Measurements from ENCODE around the gene CBX6. TPM values are rescaled to one million over a fixed set of nuclear protein-coding genes. Genes with fewer than 3 reads are reported as not detected.

Gene CBX6
- total RNA-seq, 4 donors from 2014 or later: 47.2 to 118 (median 85.0) TPM

- H3K4me3 ChIP-seq (replicated peaks in 1 of 3): no peak overlapping the region
- no peaks in the 10 kb centered on the region for H3K27me3 ChIP-seq
- WGBS, 2 donors: 80 to 85% methylated on average over 10 of the region's 10 CpGs
- H3K36me3 ChIP-seq: no peaks in the 10 kb centered on the region
- no peaks in the 10 kb centered on the region for H3K4me1 ChIP-seq
- no peak for TF ChIP-seq CTCF (IDR thresholded peaks at IDR 0.05)
- TF ChIP-seq POLR2A (IDR thresholded peaks at IDR 0.05): no peak
- H3K9me3 ChIP-seq: no peaks in the 10 kb centered on the region
- intact Hi-C loops (cut with DNase I): no loop called here
- no peak overlapping the region for H3K27ac ChIP-seq
- no peak for DNase-seq
Measured at GRCh38 chr22:38819387-38819940, 52.6 kb downstream of the CBX6 start.

DNA sequence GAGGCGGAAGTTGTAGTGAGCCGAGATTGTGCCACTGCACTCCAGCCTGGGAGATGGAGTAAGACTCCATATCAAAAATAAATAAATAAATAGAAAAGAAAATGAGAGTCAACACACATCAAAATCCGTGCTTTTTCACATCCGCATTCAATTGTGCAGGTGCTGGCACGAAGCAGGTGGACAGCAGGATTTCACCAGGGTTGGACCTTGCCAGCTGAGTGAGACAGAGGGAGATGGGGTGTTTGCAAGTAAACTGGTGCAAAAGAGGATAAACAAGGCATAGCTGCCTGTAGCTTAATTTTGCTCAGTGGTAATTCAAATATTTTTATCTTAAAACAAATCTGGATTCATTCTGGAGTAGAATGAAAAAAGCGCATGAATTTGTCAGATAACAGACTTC, 54.8 kb downstream of the CBX6 start:
- WGBS, 2 donors: 89 to 93% methylated on average over 6 of the region's 6 CpGs
- intact Hi-C loops (cut with DNase I): no loop called here
- H3K9me3 ChIP-seq: no peaks in the 10 kb centered on the region
- no peak for DNase-seq
- H3K36me3 ChIP-seq: no peaks in the 10 kb centered on the region
- H3K4me3 ChIP-seq (replicated peaks in 1 of 3): no peak overlapping the region
- no peak overlapping the region for H3K27ac ChIP-seq
- H3K4me1 ChIP-seq: no peaks in the 10 kb centered on the region
- H3K27me3 ChIP-seq: no peaks in the 10 kb centered on the region
- TF ChIP-seq POLR2A (IDR thresholded peaks at IDR 0.05) (no peak), CTCF (IDR thresholded peaks at IDR 0.05) (no peak)

- no peaks in the 10 kb centered on the region for H3K27me3 ChIP-seq
- no peak for TF ChIP-seq CTCF (IDR thresholded peaks at IDR 0.05)
- no peak for TF ChIP-seq POLR2A (IDR thresholded peaks at IDR 0.05)
- H3K4me3 ChIP-seq (replicated peaks in 1 of 3): no peak overlapping the region
- WGBS, 2 donors: 42 to 50% methylated on average over 1 of the region's 1 CpG
- H3K9me3 ChIP-seq: no peaks in the 10 kb centered on the region
- no peaks in the 10 kb centered on the region for H3K4me1 ChIP-seq
- no peaks in the 10 kb centered on the region for H3K36me3 ChIP-seq
- intact Hi-C loops (cut with DNase I): no loop called here
- H3K27ac ChIP-seq: no peak overlapping the region
- DNase-seq: no peak
Measured at GRCh38 chr22:38815842-38816241, 56.2 kb downstream of the CBX6 start.

Other genes starting within 250 kb of the CBX6 start
- 10 to 100 TPM in 3 of 4 donors, 1 to 10 TPM in 1; 8.4 to 12.6 (median 10.4) TPM for gene FAM227A, start 215.8 kb downstream of the CBX6 start, total RNA-seq
- 10 to 100 TPM; 13.6 to 26.0 (median 23.0) TPM for gene CBY1, start 215.6 kb downstream of the CBX6 start, total RNA-seq
- gene TOMM22, start 190.3 kb downstream of the CBX6 start, total RNA-seq: 10 to 100 TPM; 39.4 to 61.3 (median 45.8) TPM
- gene JOSD1, start 171.3 kb downstream of the CBX6 start, total RNA-seq: 10 to 100 TPM; 46.7 to 76.6 (median 62.2) TPM
- 100 to 1,000 TPM in 1 of 4 donors, 10 to 100 TPM in 3; 51.6 to 117 (median 69.6) TPM for gene GTPBP1, start 166.3 kb downstream of the CBX6 start, total RNA-seq
- 100 to 1,000 TPM; 137 to 356 (median 153) TPM for gene SUN2, start 116.2 kb downstream of the CBX6 start, total RNA-seq
- 10 to 100 TPM; 30.9 to 50.0 (median 37.9) TPM for gene DNAL4, start 78.1 kb downstream of the CBX6 start, total RNA-seq
- gene NPTXR, start 28.2 kb downstream of the CBX6 start, total RNA-seq: 1 to 10 TPM; 3.6 to 8.7 (median 4.4) TPM
- gene APOBEC3A, start 85.4 kb upstream of the CBX6 start, total RNA-seq: under 1 TPM in 1 of 4 donors, not detected in 3; 0.67 TPM
- 1 to 10 TPM in 3 of 4 donors, not detected in 1; 1.7 to 5.1 (median 2.9) TPM for gene APOBEC3B, start 110.1 kb upstream of the CBX6 start, total RNA-seq
- gene APOBEC3C, start 142.0 kb upstream of the CBX6 start, total RNA-seq: 10 to 100 TPM in 1 of 4 donors, 1 to 10 TPM in 3; 8.3 to 14.4 (median 9.0) TPM
- gene APOBEC3D, start 148.9 kb upstream of the CBX6 start, total RNA-seq: 1 to 10 TPM in 2 of 4 donors, under 1 TPM in 1, not detected in 1; 0.89 to 2.7 (median 1.1) TPM
- gene APOBEC3F, start 168.6 kb upstream of the CBX6 start, total RNA-seq: 1 to 10 TPM; 2.5 to 6.0 (median 5.0) TPM
- gene APOBEC3G, start 205.1 kb upstream of the CBX6 start, total RNA-seq: 10 to 100 TPM in 2 of 4 donors, 1 to 10 TPM in 2; 7.2 to 17.7 (median 9.9) TPM
- gene APOBEC3H, start 225.0 kb upstream of the CBX6 start, total RNA-seq: under 1 TPM in 1 of 4 donors, not detected in 3; 0.67 TPM